ENCODE results near the gene KIF20A.

DNA sequence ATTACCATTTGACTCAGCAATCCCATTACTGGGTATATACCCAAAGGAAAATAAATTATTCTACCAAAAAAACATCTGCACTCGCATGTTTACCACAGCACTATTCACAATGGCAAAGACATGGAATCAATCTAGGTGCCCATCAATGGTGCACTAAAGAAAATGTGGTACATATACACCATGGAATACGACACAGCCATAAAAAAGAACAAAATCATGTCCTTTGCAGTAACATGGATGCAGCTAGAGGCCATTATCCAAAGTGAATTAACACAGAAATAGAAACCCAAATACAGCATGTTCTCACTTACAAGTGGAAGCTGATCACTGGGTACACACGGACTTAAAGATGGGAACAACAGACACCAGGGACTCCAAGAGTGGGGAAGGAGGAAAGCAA, 32.1 kb downstream of the KIF20A start:
- TF ChIP-seq MYC (IDR thresholded peaks at IDR 0.05; ENCODE audit: low read depth, low read length) (no peak), CTCF (IDR thresholded peaks at IDR 0.05; ENCODE audit: low read depth, low read length) (no peak)
